Measurements from ENCODE around the gene PDIA2.

The PDIA2 gene

DNA sequence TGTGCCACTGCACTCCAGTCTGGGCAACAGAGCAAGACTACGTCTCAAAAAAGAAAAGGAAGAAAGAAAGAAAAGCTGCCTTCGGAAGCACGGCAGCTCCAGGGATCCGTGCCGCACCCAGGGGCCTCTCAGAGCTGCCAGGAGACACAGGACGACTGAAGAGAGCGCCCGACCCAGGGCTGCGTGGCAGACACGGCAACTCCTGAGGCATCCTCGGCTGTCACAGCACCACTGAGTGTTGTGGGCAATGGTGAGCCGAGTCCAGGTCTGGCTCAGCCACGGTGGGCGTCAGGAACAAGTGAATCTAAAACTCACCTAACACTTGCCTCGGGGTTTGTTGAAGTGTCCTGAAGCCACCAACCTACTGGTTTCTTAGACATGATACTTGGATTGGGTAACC is 28.8 kb downstream of the PDIA2 start:
- no peak for DNase-seq (ENCODE audit: low read depth)
- TF ChIP-seq, protein P1, sequence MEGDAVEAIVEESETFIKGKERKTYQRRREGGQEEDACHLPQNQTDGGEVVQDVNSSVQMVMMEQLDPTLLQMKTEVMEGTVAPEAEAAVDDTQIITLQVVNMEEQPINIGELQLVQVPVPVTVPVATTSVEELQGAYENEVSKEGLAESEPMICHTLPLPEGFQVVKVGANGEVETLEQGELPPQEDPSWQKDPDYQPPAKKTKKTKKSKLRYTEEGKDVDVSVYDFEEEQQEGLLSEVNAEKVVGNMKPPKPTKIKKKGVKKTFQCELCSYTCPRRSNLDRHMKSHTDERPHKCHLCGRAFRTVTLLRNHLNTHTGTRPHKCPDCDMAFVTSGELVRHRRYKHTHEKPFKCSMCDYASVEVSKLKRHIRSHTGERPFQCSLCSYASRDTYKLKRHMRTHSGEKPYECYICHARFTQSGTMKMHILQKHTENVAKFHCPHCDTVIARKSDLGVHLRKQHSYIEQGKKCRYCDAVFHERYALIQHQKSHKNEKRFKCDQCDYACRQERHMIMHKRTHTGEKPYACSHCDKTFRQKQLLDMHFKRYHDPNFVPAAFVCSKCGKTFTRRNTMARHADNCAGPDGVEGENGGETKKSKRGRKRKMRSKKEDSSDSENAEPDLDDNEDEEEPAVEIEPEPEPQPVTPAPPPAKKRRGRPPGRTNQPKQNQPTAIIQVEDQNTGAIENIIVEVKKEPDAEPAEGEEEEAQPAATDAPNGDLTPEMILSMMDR (IDR thresholded peaks at IDR 0.05; ENCODE audit: low read length, missing control alignments), result no peak
- no peak overlapping the region for H3K4me3 ChIP-seq (replicated peaks; ENCODE audit: low read depth, low read length)

DNA sequence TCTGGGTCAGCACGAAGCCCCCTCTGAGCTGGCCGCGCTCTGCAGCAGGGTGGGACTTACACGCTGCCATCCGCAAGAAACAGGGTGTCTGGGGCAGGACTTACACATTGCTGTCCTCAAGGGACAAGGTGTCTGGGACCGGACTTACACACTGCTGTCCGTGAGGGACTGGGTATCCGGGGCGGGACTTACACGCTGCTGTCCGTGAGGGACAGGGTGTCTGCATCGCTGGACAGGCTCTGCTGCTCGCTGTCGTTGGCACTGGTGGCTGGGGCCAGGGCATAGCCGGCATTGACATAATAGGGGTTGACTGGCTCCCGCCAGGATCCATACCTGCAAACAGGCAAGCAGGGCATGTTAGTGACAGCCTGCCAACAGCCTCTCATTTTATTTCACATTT is 31.4 kb downstream of the PDIA2 start:
- H3K4me3 ChIP-seq (replicated peaks; ENCODE audit: low read depth, low read length), result no peak overlapping the region
- no peak for DNase-seq (ENCODE audit: low read depth)
- TF ChIP-seq, protein P1 (IDR thresholded peaks at IDR 0.05; ENCODE audit: low read length, missing control alignments), result no peak

DNA sequence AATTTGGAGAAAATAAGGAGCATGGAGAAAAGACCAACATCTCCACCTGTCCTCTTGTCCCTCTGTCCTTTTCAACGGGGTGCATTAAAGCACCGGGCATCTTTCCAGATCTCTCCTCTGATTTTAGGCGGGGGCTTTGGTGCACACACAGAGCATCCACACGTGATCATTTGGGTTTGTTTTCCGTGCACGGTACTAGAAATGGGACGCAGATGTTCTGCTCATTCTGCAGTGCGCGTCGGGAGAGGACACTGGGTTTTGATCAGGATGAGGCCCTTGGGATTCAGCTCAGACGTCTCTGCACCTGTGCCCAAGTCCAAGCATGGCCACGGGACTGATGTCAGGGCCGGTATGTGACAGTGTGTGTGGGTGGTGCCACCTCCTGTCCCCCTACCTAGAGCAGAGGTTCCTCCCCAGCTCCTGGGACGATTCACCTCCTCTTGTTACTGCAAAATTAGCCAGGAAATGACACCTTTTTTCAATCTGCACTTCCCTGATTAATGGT is 31.9 kb downstream of the PDIA2 start:
- no peak for DNase-seq (ENCODE audit: low read depth)
- H3K4me3 ChIP-seq (replicated peaks; ENCODE audit: low read depth, low read length), result no peak overlapping the region
- TF ChIP-seq, protein P1 (IDR thresholded peaks at IDR 0.05; ENCODE audit: low read length, missing control alignments), result no peak

DNA sequence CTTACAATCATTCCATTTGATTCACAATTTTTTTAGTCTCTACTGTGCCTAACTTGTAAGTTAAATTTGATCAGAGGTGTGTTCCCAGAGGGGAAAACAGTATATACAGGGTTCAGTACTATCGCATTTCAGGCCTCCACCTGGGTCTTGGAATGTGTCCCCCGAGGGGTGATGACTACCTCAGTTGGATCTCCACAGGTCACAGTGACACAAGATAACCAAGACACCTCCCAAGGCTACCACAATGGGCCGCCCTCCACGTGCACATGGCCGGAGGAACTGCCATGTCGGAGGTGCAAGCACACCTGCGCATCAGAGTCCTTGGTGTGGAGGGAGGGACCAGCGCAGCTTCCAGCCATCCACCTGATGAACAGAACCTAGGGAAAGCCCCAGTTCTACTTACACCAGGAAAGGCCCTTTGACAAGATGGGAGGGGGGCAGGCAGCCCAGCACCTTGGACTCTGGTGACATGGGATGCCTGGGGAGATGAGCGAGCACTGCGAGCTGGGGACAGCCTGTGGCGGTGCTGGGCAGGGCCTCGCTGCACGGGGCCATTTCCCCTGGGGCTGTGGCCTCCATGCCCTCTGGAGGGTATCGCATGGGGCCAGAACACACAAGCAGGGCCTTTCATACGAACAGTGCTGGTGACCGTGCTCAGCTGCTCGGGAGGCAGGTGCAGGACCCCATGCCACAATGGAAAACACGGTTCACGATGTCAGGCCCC is 33.9 kb downstream of the PDIA2 start:
- no peak for DNase-seq (ENCODE audit: low read depth)
- TF ChIP-seq, protein P1 (IDR thresholded peaks at IDR 0.05; ENCODE audit: low read length, missing control alignments), result no peak
- no peak overlapping the region for H3K4me3 ChIP-seq (replicated peaks; ENCODE audit: low read depth, low read length)

DNA sequence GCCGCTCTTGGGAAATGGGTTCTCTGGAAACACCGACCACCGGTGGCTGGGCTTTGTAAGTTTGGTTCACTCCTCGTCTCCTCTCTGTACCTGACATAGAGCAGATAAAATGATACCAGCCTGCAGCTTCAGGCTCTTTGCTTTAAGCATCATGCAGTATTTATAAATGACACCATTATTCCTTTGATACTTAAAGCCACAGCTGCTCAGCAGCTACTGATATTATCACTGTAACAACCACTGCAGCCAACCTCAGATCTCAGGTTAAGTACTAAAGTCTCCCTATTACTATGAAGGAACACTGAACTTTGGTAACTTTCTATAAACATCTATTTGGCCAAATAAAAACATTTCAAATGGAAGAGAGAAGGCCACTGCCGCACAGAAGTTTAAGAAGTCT is 34.6 kb downstream of the PDIA2 start:
- H3K4me3 ChIP-seq (replicated peaks; ENCODE audit: low read depth, low read length), result no peak overlapping the region
- TF ChIP-seq, protein P1 (IDR thresholded peaks at IDR 0.05; ENCODE audit: low read length, missing control alignments), result no peak
- no peak for DNase-seq (ENCODE audit: low read depth)

DNA sequence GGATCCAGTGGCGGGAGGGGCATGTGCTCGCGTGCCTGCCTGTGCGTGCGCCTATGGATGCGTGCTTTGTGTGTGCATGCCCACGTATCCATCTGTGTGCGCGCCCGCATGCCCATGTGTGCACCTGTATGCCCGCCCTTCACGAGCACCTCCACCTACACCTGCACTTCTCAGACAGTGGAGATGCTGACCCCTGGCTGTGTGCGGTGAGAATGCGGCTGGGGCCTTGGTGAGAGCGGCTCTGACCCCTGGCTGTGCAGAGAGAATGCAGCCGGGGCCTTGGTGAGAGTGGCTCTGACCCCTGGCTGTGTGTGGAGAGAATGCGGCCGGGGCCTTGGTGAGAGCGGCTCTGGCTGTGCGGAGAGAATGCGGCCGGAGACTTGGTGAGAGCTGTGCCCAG is 35.7 kb downstream of the PDIA2 start:
- no peak for DNase-seq (ENCODE audit: low read depth)
- TF ChIP-seq, protein P1 (IDR thresholded peaks at IDR 0.05; ENCODE audit: low read length, missing control alignments), result no peak
- no peak overlapping the region for H3K4me3 ChIP-seq (replicated peaks; ENCODE audit: low read depth, low read length)

DNA sequence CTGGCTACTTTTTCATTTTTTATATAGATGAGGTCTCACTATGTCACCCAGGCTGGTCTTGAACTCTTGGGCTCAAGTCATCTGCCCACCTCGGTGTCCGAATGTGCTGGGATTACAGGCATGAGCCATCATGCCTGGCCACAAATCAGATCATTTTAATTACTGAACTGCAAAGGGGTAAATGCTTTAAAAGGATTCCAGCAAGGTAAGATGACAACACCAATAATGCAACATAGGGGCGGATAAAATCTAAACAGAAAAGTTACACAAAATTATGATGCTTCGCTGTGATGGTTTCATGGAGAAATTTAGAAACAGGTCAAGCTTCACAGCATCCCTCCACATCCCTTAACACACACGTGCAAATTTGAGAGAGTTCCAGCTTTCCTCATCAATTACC is 37.2 kb downstream of the PDIA2 start:
- DNase-seq (ENCODE audit: low read depth), result no peak
- no peak overlapping the region for H3K4me3 ChIP-seq (replicated peaks; ENCODE audit: low read depth, low read length)
- TF ChIP-seq, protein P1 (IDR thresholded peaks at IDR 0.05; ENCODE audit: low read length, missing control alignments), result no peak

All from fibroblast of pulmonary artery (primary cell).